Spleen (tissue), 7 donors: ENCODE data around the gene AWAT2.

Experiments used
- POLR2AphosphoS5 ChIP-seq, 3 donors: sonication (generic); formaldehyde crosslinking; IDR thresholded peaks; one replicate each; pipeline ENCODE4 v1.5.1; 2017; ENCODE audit warnings: antibody characterized with exemption in 3 of 3
- TF ChIP-seq, protein P1 (sequence below), 11 experiments: fragments of 200-600 bp in 7 of 11; fragments of 450-650 bp in 4 of 11; sonication (generic) in 4 of 11; IDR thresholded peaks in 8 of 11; conservative IDR thresholded peaks in 3 of 11; 1 replicate in 7 of 11; 2 replicates in 4 of 11; pipeline versions ENCODE4 v1.4.0 to v1.8.0; 2016 to 2021; ENCODE audit warnings: antibody characterized with exemption in 11 of 11, inconsistent platforms in 4 of 11, mild to moderate bottlenecking in 1 of 11
- donor health status: DM: no; HTN: no; CAD: no; lungs with moderate emphysema.
- donor health status: DM: no; HTN: no; CAD: no.
- donor health status: DM: no; HTN: no; CAD: no.

DNA sequence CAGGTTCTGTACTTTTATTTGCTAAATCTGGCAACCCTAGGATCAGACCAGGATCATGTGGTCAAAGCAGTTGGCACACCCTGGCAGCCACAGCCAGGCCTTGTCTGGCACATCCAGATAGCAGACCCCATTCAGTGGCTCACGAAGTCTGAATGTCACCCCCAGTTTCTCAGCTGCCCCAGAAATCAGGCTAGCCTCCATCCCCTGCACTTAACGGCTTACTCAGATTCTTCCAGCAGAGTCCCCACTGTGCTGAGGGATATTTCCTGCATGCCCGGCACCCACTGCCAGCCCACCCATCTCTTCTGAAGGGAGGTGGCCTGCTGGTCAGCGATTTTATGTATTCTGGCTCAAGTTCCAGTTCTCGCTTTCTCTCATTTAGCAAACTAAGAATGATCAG is 4.7 kb upstream of the AWAT2 start:
- TF ChIP-seq, protein P1, sequence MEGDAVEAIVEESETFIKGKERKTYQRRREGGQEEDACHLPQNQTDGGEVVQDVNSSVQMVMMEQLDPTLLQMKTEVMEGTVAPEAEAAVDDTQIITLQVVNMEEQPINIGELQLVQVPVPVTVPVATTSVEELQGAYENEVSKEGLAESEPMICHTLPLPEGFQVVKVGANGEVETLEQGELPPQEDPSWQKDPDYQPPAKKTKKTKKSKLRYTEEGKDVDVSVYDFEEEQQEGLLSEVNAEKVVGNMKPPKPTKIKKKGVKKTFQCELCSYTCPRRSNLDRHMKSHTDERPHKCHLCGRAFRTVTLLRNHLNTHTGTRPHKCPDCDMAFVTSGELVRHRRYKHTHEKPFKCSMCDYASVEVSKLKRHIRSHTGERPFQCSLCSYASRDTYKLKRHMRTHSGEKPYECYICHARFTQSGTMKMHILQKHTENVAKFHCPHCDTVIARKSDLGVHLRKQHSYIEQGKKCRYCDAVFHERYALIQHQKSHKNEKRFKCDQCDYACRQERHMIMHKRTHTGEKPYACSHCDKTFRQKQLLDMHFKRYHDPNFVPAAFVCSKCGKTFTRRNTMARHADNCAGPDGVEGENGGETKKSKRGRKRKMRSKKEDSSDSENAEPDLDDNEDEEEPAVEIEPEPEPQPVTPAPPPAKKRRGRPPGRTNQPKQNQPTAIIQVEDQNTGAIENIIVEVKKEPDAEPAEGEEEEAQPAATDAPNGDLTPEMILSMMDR (IDR thresholded peaks at IDR 0.05 in 8 of 11, conservative IDR thresholded peaks at IDR 0.05 in 3 of 11) = no peak
- no peak for TF ChIP-seq POLR2AphosphoS5 (IDR thresholded peaks at IDR 0.05)
